Chondrocyte (in vitro differentiated cells): Measurements from ENCODE around the gene ARHGEF40. TPM values are rescaled to one million over a fixed set of nuclear protein-coding genes. Genes with fewer than 3 reads are reported as not detected.
A peak's percentile ranks its signal among the peaks of the same experiment; 100 is the strongest.

Experiments
- DNase-seq: peaks from one replicate; pipeline ENCODE4 v3.0.0; 2021; ENCODE audit warnings: mixed read lengths, low spot score
- H3K27ac Mint-ChIP-seq: one replicate; pipeline ENCODE4 v1.8.0; 2021; ENCODE audit warnings: mild to moderate bottlenecking, moderate library complexity, mixed read lengths; ENCODE audit not compliant: unreplicated experiment
- H3K27me3 Mint-ChIP-seq: 2 replicates; pipeline ENCODE4 v1.8.0; 2021; ENCODE audit warnings: low read depth, mixed read lengths
- H3K36me3 Mint-ChIP-seq: 2 replicates; pipeline ENCODE4 v1.8.0; 2021; ENCODE audit warnings: low read depth, mixed read lengths
- H3K4me1 Mint-ChIP-seq: 2 replicates; pipeline ENCODE4 v1.8.0; 2021; ENCODE audit warnings: low read depth, mild to moderate bottlenecking, mixed read lengths
- H3K4me3 Mint-ChIP-seq: one replicate; pipeline ENCODE4 v1.8.0; 2021; ENCODE audit warnings: mild to moderate bottlenecking, moderate library complexity, mixed read lengths; ENCODE audit not compliant: unreplicated experiment
- H3K9me3 Mint-ChIP-seq: 2 replicates; pipeline ENCODE4 v1.8.0; 2021; ENCODE audit warnings: low read depth, mixed read lengths
- CTCF ChIP-seq: fragments of 200-600 bp; sonication (generic); IDR thresholded peaks from 2 replicates; pipeline ENCODE4 v1.5.0; 2021; ENCODE audit warnings: antibody characterized with exemption, mild to moderate bottlenecking, moderate library complexity
- total RNA-seq: library from RNA; stranded (reverse); gene quantifications from 3 replicates; pipeline ENCODE4 v1.2.1, GENCODE V29; 2021

The ARHGEF40 gene
- total RNA-seq, 1 donor from 2014 or later = 90.4 TPM

- H3K9me3 Mint-ChIP-seq = no peaks in the 10 kb centered on the region
- H3K27ac Mint-ChIP-seq = no peak within 1 kb of the TSS
- no peaks in the 10 kb centered on the region for H3K36me3 Mint-ChIP-seq
- TF ChIP-seq CTCF = no peak
- no peak within 1 kb of the TSS for H3K4me3 Mint-ChIP-seq
- no peaks in the 10 kb centered on the region for H3K27me3 Mint-ChIP-seq
- H3K4me1 Mint-ChIP-seq = peaks cover 51% of the 10 kb centered on the region
- DNase-seq = no peak
Measured at GRCh38 chr14:21100931-21101330, 30.8 kb downstream of the ARHGEF40 start, which contains the start of gene TMEM253. Gene TMEM253, plus strand, starts transcription at chr14:21101066. Its CDS starts 278 bp downstream, at chr14:21101344.

GRCh38 chr14:21101802-21102413 is 31.8 kb downstream of the ARHGEF40 start:
- no peak for DNase-seq
- Mint-ChIP-seq H3K36me3 (no peaks in the 10 kb centered on the region), H3K27ac (no peak overlapping the region), H3K4me1 (peaks cover 58% of the 10 kb centered on the region), H3K27me3 (no peaks in the 10 kb centered on the region), H3K4me3 (no peak overlapping the region), H3K9me3 (no peaks in the 10 kb centered on the region)
- no peak for TF ChIP-seq CTCF

- no peaks in the 10 kb centered on the region for H3K36me3 Mint-ChIP-seq
- H3K4me1 Mint-ChIP-seq = peaks cover 62% of the 10 kb centered on the region
- H3K27ac Mint-ChIP-seq = peak overlapping the region; percentile 94
- H3K9me3 Mint-ChIP-seq = no peaks in the 10 kb centered on the region
- no peaks in the 10 kb centered on the region for H3K27me3 Mint-ChIP-seq
- no peak for DNase-seq
- peak overlapping the region; percentile 88 for H3K4me3 Mint-ChIP-seq
- TF ChIP-seq CTCF = no peak
Measured at GRCh38 chr14:21102521-21103410, 32.7 kb downstream of the ARHGEF40 start.

- Mint-ChIP-seq H3K4me1 (peaks cover 66% of the 10 kb centered on the region), H3K27me3 (no peaks in the 10 kb centered on the region), H3K27ac (peak overlapping the region; percentile 94), H3K4me3 (peak overlapping the region; percentile 88), H3K36me3 (no peaks in the 10 kb centered on the region), H3K9me3 (no peaks in the 10 kb centered on the region)
- no peak for DNase-seq
- no peak for TF ChIP-seq CTCF
Measured at GRCh38 chr14:21103411-21103709, 33.3 kb downstream of the ARHGEF40 start.

- peak; percentile 80 for TF ChIP-seq CTCF
- Mint-ChIP-seq H3K27ac (peak overlapping the region; percentile 94), H3K27me3 (no peaks in the 10 kb centered on the region), H3K9me3 (no peaks in the 10 kb centered on the region), H3K4me3 (peak overlapping the region; percentile 88), H3K36me3 (no peaks in the 10 kb centered on the region), H3K4me1 (peaks cover 63% of the 10 kb centered on the region)
- DNase-seq = peak; percentile 99
Measured at GRCh38 chr14:21103710-21104447, 33.8 kb downstream of the ARHGEF40 start.
